GM12878 (cell line): ENCODE results near the gene ITGA2. TPM values are rescaled to one million over a fixed set of nuclear protein-coding genes. Genes with fewer than 3 reads are reported as not detected.

Experiments
- ATF7 ChIP-seq: fragments of 450-650 bp; IDR thresholded peaks from 2 replicates; pipeline ENCODE4 v1.6.1; 2016; ENCODE audit warnings: low read depth, mild to moderate bottlenecking
- BHLHE40 ChIP-seq, 2 experiments: fragments of 450-650 bp in 1 of 2; IDR thresholded peaks; 2 replicates each; pipeline ENCODE4 v1.6.1; 2011 to 2017; ENCODE audit warnings: low read depth in 2 of 2, borderline replicate concordance in 1 of 2, improper control_type of control experiment in 1 of 2, low read length in 1 of 2, mild to moderate bottlenecking in 1 of 2
- IKZF2 ChIP-seq, 2 experiments: fragments of 450-650 bp; IDR thresholded peaks; 2 replicates each; pipeline ENCODE4 v1.6.1; 2017; ENCODE audit warnings: mild to moderate bottlenecking in 2 of 2, moderate library complexity in 2 of 2
- JUNB ChIP-seq: IDR thresholded peaks from 2 replicates; pipeline ENCODE4 v1.6.1; 2016; ENCODE audit warnings: antibody characterized with exemption, mild to moderate bottlenecking
- LARP7 ChIP-seq: fragments of 450-650 bp; IDR thresholded peaks from 2 replicates; pipeline ENCODE4 v1.6.1; 2017; ENCODE audit warnings: mild to moderate bottlenecking
- PML ChIP-seq: IDR thresholded peaks from 2 replicates; pipeline ENCODE4 v1.6.1; 2012; ENCODE audit warnings: low read length, inconsistent platforms
- SMAD5 ChIP-seq: IDR thresholded peaks from 2 replicates; pipeline ENCODE4 v1.6.1; 2016; ENCODE audit warnings: antibody characterized with exemption, low read depth
- polyA plus RNA-seq, 11 experiments: library from polyadenylated mRNA; depleted of rRNA in 4 of 11; unstranded in 6 of 11; stranded (reverse) in 5 of 11; fragments of >200 nt; fragmentation: Nextera tagmentation in 4 of 11; fragmentation: Illumina TruSeq in 1 of 11; extraction: Ambion mirVana in 4 of 11; extraction: Trizol in 1 of 11; gene quantifications; 1 replicate in 1 of 11; 2 replicates in 10 of 11; pipeline versions ENCODE4 v1.2.1 to v1.2.3, GENCODE V29; 2011 to 2016; ENCODE audit warnings: inconsistent platforms in 2 of 11, missing spikeins in 2 of 11, low read depth in 1 of 11
- total RNA-seq, 4 experiments: library from RNA; depleted of rRNA in 3 of 4; stranded (reverse); fragments of >200 nt in 3 of 4; fragmentation: Illumina TruSeq in 1 of 4; extraction: Trizol in 1 of 4; gene quantifications; 2 replicates each; pipeline versions ENCODE4 v1.2.1 to v1.2.3, GENCODE V29; 2013 to 2021
- TF ChIP-seq, protein P1 (sequence below): IDR thresholded peaks from 2 replicates; pipeline ENCODE4 v1.6.1; 2012; ENCODE audit warnings: low read depth, low read length, improper control_type of control experiment
- TF ChIP-seq, protein P2 (sequence below): fragments of 450-650 bp; IDR thresholded peaks from 2 replicates; pipeline ENCODE4 v1.6.1; 2016; ENCODE audit warnings: mild to moderate bottlenecking, moderate library complexity, borderline replicate concordance
- TF ChIP-seq, protein P3 (sequence below): fragments of 450-650 bp; IDR thresholded peaks from 2 replicates; pipeline ENCODE4 v1.6.1; 2017; ENCODE audit warnings: borderline replicate concordance
- TF ChIP-seq, protein P4 (sequence below): IDR thresholded peaks from 2 replicates; pipeline ENCODE4 v1.6.1; 2012; ENCODE audit warnings: improper control_type of control experiment, low read depth, low read length; ENCODE audit not compliant: insufficient replicate concordance
- TF ChIP-seq, protein P5 (sequence below): fragments of 450-650 bp; IDR thresholded peaks from 2 replicates; pipeline ENCODE4 v1.6.1; 2017; ENCODE audit warnings: mild to moderate bottlenecking

Gene ITGA2
- total and polyA plus RNA-seq, 10 of the 15 experiments (the other 5 are each of a cell fraction or from before 2014, with no cell fraction given) = under 0.01 to 0.13 (median 0.03) TPM; not detected in 6

DNA sequence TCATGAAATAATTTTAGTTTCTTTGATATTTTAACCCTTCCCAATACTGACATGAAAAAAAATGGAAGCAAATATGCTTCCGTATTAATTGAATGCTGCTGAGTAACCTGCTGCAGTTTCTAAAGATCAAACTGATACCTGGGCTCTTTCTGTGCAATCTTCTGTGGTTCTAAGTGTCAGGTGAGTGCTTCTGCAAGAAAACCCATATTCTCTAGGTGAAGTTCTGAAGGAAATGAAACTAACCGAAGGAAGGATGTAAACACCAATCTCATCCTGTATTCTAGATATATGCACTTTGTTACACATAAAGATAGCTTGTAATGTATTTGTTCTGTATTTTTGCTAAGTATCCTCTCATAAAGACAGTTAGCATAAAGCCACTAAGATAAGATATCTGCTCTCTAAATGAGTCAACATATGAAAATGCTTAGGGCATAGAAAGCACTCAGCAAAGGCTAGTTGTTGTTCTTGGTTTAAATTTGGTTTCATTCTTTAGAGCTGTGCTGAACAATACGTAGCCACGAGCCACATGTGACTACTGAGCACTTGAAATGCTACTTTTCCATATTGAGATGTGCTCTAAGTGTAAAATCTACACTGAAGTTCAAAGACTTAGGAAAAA lies 52.0 kb downstream of the ITGA2 start (continued):
- TF ChIP-seq, protein P1, sequence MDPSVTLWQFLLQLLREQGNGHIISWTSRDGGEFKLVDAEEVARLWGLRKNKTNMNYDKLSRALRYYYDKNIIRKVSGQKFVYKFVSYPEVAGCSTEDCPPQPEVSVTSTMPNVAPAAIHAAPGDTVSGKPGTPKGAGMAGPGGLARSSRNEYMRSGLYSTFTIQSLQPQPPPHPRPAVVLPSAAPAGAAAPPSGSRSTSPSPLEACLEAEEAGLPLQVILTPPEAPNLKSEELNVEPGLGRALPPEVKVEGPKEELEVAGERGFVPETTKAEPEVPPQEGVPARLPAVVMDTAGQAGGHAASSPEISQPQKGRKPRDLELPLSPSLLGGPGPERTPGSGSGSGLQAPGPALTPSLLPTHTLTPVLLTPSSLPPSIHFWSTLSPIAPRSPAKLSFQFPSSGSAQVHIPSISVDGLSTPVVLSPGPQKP = no peak
- TF ChIP-seq LARP7 (no peak), JUNB (peak; percentile 82), ATF7 (no peak), BHLHE40 (IDR thresholded peaks at IDR 0.05; ENCODE audit: borderline replicate concordance in 1 of 2, low read depth in 2 of 2, low read length in 1 of 2) (peak; percentile 13 to 28; a peak in 1 of 4 replicates), PML (no peak), SMAD5 (no peak), IKZF2 (IDR thresholded peaks at IDR 0.05) (0 out of 4 replicates have a peak, but pooled peaks of 1 of the 2 experiments have one; percentile 26)
- TF ChIP-seq, protein P2, sequence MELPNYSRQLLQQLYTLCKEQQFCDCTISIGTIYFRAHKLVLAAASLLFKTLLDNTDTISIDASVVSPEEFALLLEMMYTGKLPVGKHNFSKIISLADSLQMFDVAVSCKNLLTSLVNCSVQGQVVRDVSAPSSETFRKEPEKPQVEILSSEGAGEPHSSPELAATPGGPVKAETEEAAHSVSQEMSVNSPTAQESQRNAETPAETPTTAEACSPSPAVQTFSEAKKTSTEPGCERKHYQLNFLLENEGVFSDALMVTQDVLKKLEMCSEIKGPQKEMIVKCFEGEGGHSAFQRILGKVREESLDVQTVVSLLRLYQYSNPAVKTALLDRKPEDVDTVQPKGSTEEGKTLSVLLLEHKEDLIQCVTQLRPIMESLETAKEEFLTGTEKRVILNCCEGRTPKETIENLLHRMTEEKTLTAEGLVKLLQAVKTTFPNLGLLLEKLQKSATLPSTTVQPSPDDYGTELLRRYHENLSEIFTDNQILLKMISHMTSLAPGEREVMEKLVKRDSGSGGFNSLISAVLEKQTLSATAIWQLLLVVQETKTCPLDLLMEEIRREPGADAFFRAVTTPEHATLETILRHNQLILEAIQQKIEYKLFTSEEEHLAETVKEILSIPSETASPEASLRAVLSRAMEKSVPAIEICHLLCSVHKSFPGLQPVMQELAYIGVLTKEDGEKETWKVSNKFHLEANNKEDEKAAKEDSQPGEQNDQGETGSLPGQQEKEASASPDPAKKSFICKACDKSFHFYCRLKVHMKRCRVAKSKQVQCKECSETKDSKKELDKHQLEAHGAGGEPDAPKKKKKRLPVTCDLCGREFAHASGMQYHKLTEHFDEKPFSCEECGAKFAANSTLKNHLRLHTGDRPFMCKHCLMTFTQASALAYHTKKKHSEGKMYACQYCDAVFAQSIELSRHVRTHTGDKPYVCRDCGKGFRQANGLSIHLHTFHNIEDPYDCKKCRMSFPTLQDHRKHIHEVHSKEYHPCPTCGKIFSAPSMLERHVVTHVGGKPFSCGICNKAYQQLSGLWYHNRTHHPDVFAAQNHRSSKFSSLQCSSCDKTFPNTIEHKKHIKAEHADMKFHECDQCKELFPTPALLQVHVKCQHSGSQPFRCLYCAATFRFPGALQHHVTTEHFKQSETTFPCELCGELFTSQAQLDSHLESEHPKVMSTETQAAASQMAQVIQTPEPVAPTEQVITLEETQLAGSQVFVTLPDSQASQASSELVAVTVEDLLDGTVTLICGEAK = no peak
- TF ChIP-seq, protein P3, sequence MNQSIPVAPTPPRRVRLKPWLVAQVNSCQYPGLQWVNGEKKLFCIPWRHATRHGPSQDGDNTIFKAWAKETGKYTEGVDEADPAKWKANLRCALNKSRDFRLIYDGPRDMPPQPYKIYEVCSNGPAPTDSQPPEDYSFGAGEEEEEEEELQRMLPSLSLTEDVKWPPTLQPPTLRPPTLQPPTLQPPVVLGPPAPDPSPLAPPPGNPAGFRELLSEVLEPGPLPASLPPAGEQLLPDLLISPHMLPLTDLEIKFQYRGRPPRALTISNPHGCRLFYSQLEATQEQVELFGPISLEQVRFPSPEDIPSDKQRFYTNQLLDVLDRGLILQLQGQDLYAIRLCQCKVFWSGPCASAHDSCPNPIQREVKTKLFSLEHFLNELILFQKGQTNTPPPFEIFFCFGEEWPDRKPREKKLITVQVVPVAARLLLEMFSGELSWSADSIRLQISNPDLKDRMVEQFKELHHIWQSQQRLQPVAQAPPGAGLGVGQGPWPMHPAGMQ = no peak
- TF ChIP-seq, protein P4, sequence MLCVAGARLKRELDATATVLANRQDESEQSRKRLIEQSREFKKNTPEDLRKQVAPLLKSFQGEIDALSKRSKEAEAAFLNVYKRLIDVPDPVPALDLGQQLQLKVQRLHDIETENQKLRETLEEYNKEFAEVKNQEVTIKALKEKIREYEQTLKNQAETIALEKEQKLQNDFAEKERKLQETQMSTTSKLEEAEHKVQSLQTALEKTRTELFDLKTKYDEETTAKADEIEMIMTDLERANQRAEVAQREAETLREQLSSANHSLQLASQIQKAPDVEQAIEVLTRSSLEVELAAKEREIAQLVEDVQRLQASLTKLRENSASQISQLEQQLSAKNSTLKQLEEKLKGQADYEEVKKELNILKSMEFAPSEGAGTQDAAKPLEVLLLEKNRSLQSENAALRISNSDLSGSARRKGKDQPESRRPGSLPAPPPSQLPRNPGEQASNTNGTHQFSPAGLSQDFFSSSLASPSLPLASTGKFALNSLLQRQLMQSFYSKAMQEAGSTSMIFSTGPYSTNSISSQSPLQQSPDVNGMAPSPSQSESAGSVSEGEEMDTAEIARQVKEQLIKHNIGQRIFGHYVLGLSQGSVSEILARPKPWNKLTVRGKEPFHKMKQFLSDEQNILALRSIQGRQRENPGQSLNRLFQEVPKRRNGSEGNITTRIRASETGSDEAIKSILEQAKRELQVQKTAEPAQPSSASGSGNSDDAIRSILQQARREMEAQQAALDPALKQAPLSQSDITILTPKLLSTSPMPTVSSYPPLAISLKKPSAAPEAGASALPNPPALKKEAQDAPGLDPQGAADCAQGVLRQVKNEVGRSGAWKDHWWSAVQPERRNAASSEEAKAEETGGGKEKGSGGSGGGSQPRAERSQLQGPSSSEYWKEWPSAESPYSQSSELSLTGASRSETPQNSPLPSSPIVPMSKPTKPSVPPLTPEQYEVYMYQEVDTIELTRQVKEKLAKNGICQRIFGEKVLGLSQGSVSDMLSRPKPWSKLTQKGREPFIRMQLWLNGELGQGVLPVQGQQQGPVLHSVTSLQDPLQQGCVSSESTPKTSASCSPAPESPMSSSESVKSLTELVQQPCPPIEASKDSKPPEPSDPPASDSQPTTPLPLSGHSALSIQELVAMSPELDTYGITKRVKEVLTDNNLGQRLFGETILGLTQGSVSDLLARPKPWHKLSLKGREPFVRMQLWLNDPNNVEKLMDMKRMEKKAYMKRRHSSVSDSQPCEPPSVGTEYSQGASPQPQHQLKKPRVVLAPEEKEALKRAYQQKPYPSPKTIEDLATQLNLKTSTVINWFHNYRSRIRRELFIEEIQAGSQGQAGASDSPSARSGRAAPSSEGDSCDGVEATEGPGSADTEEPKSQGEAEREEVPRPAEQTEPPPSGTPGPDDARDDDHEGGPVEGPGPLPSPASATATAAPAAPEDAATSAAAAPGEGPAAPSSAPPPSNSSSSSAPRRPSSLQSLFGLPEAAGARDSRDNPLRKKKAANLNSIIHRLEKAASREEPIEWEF = no peak
- TF ChIP-seq, protein P5, sequence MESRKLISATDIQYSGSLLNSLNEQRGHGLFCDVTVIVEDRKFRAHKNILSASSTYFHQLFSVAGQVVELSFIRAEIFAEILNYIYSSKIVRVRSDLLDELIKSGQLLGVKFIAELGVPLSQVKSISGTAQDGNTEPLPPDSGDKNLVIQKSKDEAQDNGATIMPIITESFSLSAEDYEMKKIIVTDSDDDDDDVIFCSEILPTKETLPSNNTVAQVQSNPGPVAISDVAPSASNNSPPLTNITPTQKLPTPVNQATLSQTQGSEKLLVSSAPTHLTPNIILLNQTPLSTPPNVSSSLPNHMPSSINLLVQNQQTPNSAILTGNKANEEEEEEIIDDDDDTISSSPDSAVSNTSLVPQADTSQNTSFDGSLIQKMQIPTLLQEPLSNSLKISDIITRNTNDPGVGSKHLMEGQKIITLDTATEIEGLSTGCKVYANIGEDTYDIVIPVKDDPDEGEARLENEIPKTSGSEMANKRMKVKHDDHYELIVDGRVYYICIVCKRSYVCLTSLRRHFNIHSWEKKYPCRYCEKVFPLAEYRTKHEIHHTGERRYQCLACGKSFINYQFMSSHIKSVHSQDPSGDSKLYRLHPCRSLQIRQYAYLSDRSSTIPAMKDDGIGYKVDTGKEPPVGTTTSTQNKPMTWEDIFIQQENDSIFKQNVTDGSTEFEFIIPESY = no peak
